OCI-M2 (cell line): ENCODE measurements around the gene SLC3A2.

Experiments
- DNase-seq: peaks from one replicate; lab custom pipeline; 2025; ENCODE audit not compliant: unreplicated experiment; lab: John Stamatoyannopoulos, UW

SLC3A2 gene

GRCh38 chr11:62909107-62909894 lies 28.6 kb downstream of the SLC3A2 start:
- DNase-seq, result no peak

DNA sequence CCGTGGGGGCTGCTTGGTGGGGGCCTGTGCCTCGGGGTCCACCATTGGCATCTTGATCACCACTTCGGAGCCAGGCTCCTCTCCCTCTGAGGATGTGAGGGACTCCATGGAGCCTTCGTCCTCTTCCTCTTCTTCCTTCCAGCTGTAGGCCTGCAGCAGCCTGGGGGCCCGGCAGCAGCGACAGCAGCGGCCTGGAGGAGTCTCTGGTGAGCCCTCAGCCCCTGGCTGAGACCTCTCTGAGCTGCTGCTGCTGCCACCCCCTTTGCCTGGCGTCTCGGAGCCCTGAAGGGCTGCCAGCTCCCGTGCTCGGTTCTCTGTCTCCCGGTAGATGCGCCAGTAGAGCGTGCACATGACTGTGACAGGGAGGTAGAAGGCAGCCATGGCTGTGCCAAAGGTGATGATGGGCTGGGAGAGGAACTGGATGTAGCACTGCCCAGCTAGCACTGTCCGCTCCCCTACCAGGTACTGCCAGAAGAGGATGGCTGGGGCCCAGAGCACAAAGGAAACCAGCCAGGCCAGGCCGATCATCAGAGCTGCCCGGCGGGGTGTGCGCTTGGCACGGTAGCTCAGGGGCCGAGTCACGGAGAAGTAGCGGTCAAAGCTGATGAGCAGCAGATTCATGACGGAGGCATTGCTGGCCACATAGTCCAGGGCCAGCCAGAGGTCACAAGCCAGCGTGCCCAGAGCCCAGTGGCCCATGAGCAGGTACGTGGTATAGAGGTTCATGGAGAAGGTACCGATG lies 29.6 kb downstream of the SLC3A2 start:
- no peak for DNase-seq

GRCh38 chr11:62911137-62912130 lies 30.7 kb downstream of the SLC3A2 start:
- DNase-seq, result no peak

DNA sequence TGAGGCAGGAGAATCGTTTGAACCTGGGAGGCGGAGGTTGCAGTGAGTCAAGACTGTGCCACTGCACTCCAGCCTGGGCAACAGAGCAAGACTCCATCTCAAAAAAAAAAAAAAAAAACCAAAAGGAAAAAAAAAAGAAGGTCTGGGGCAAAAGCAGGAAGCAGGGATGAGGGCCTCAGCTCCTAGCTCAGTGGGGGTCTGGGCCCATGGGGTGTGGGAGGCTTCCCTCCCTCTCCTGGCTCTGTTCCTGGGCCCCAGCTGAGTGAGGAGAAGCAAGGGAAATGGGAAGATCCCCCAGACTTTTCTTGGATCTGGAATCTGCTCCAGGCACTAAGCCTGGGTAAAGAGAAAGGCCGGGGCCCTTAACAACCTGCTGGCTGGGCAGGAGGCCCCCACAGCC lies 31.6 kb downstream of the SLC3A2 start:
- no peak for DNase-seq

DNA sequence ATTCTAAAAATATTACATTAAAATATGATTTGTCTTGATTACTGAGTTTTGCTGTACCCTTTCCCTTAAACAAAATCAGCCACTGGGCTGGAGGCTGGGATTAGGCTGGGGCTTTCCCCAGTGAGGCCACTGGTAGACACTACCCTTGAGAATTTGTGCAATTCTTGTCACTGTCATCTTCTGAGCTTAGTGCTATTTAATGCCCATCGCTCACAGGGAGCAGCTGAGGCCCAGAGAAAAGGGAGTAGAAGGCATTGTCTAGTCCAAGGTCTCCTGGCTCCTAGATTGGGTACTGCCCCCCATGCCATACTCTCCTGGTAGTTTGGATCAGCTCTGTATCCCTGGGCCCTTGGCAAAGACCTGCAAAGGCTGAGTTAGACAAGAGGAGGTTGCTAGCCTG lies 33.7 kb downstream of the SLC3A2 start:
- DNase-seq, result no peak

- no peak for DNase-seq
Observed at GRCh38 chr11:62917906-62918502, 37.3 kb downstream of the SLC3A2 start.

GRCh38 chr11:62918531-62918930 lies 37.8 kb downstream of the SLC3A2 start:
- no peak for DNase-seq

DNA sequence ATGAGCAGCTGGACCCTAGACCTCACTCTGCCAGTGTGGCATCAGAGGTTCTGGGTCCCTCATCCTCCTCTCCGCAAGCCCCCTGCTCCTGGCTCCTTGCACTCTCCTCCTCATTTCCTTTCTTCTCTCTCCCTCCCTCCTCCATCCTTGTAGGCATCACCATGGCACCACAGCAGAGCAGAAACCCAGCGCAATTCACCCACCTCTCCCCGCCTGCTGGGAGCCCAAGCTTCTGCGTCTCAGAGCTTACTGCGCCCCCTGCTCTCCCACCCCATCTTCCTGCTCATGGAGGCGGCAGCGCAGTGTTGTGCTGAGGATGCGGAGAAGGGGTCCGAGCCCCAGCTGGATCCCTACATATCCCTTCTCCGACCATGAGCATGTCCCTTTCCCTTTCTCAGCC lies 38.8 kb downstream of the SLC3A2 start:
- DNase-seq, result no peak

DNA sequence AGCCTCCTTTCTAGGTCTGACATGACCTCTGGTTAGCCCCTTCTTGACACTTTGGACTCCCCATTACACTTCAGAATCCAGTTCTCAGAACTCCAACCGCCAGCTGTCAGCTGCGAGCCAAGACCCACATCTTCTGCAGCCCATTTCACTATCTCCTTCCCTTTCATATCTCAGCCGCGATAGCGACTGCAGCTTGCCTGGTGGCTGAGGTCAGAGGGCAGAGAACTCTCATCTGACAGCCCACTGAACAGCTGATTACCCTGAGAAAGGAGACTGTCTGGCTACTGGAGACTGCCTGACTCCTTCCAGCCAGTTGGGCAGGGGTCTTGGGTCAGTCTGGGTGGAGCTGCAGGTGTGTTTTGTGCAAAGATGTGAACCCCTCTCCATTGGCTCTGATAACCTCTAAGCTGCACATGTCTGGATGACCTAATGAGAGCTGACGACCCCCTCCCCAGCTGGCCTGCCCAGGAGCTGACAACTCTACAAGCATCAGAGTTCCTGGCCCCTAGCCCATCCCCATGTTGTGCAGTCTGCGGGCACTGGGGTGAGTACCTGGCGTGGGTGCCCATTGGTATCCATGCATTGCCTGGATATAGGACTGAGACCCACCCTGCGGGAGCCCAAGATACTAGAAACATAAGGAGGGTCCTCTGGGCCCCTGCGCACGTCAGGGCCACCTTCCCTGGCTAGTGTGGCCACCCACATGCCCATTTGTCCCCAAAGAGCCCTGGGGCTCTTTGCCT lies 39.4 kb downstream of the SLC3A2 start:
- DNase-seq, result no peak

GRCh38 chr11:62921201-62921572 lies 40.5 kb downstream of the SLC3A2 start, which contains the start of gene CHRM1:
Gene CHRM1 (minus strand): TSS chr11:62921363. CDS start chr11:62911100, 10,263 bp downstream.
- DNase-seq, result no peak

DNA sequence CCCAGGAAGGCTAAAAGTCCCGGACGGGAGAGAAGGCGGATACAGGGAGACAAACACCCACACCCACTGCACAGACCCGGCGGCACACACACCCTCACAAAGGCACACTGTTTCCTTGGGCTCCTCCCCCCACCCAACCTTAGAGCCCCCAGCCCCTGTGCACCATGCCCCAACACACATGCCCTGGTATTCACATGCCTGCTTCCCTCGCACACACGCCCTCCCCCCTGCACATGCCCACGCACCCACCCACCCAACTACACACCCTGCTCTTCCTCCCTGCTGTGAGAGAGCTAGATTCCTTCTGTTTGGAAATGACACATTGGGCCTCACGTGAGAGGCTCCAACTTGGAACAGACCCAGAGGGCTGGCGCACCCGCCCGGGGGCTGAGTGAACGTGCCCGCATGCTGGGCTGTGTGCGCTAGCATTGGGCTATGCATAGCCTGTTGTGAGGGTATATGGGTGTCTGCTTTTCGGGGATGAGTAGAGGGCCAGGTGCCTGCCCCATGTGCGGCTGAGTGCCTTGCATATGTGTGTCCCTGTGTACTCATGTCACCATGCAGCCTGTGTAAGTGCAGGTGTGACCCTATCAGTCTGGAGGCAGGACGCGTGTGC lies 41.0 kb downstream of the SLC3A2 start:
- DNase-seq, result no peak

GRCh38 chr11:62922189-62922589 lies 41.5 kb downstream of the SLC3A2 start:
- no peak for DNase-seq

DNA sequence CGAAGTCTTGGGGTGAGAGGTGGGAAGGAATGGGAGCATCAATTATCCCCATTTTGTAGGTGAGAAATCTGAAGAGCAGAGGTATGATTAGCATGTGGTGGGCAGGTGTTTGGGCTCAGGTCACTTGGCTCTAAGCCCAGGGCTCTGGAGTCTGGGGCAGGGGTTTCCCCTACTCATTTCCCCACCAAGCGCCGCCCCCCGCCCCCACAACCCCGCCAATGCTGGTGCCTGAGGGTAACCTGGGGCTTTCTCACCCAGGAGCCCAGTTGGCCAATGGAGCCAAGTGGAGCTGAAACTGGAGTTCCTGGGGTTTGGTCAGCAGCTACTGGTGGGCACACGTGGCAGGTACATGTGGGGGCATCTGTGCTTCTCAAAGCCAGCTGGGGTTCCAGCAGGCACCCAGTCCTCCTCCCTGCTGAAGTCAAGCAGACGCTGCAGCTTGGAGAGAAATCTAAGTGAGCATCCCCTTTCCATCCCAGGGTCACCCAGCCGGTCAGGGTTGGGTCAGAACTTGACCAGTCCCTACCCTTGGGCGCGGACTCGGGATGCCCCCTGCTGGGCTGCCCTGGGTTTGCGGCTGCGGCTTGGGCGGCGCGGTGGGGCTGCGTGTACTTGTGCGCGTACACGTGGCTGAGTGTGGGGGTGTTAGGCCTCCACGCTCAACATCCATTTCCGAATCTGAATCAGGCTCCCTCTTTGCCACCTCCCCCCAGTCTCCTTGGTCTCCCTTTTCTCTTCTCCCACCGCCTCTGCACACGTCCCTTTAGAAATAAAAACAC lies 42.1 kb downstream of the SLC3A2 start:
- DNase-seq, result no peak

GRCh38 chr11:62923601-62924411 lies 43.1 kb downstream of the SLC3A2 start:
- DNase-seq, result no peak

DNA sequence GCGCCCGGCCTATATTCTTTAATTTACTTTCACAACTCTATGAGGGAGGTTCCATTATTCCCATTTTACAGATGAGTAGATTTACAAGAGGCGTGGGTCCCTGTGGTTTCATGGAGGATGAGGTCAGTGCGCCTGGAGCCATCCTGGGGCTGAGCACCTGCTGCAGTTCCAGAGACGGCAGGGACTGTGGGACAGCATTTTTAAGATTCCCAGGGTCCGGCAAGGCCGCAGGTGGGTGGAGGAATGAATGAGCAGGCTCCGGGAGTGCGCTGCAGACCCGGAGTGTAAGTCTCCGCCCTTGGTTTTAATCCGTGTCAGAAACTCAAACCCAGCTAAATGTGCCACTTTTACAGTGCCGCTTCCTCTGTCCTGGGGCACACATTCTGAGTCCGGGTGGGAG lies 44.6 kb downstream of the SLC3A2 start:
- no peak for DNase-seq

- DNase-seq, result no peak
Observed at GRCh38 chr11:62925745-62926679, 45.3 kb downstream of the SLC3A2 start.
